Activated gamma-delta T cell treated with Interleukin-2 at 50 U/mL for 16 hours (primary cell): ENCODE data around the gene FABP7.
"Not testable (repeated sequence)": the region's sequence is repeated elsewhere in the genome, so short reads cannot be mapped to it uniquely, and the experiment has no call there.

Experiments used
- DNase-seq: peaks from one replicate; pipeline ENCODE4 v3.0.0-alpha.2; 2020

The FABP7 gene

GRCh38 chr6:122779667-122780066, at the start of gene FABP7:
FABP7 (plus strand) TSS chr6:122779716; CDS start chr6:122779795, 79 bp downstream.
- no peak for DNase-seq

- DNase-seq: no peak
These were observed 49.2 kb upstream of the FABP7 start for GRCh38 chr6:122730334-122730733.

- no peak for DNase-seq
These were observed 48.6 kb upstream of the FABP7 start for GRCh38 chr6:122730775-122731386.

- DNase-seq: no peak
These were observed 46.3 kb upstream of the FABP7 start for GRCh38 chr6:122733259-122733658.

GRCh38 chr6:122734529-122735395, 44.8 kb upstream of the FABP7 start:
- no peak for DNase-seq

- no peak for DNase-seq
These were observed 43.9 kb upstream of the FABP7 start for GRCh38 chr6:122735582-122735981.

GRCh38 chr6:122736163-122736562, 43.4 kb upstream of the FABP7 start:
- DNase-seq: no peak

- no peak for DNase-seq
These were observed 42.9 kb upstream of the FABP7 start for GRCh38 chr6:122736616-122737015.

GRCh38 chr6:122740091-122740490, 39.4 kb upstream of the FABP7 start:
- DNase-seq: no peak

GRCh38 chr6:122740936-122741335, 38.6 kb upstream of the FABP7 start:
- no peak for DNase-seq

GRCh38 chr6:122744247-122744646, 35.3 kb upstream of the FABP7 start:
- DNase-seq: not testable (repeated sequence)

GRCh38 chr6:122744856-122745255, 34.7 kb upstream of the FABP7 start:
- not testable (repeated sequence) for DNase-seq

GRCh38 chr6:122746688-122747087, 32.8 kb upstream of the FABP7 start:
- DNase-seq: no peak

- no peak for DNase-seq
These were observed 31.9 kb upstream of the FABP7 start for GRCh38 chr6:122747573-122747972.

GRCh38 chr6:122748945-122749344, 30.6 kb upstream of the FABP7 start:
- not testable (repeated sequence) for DNase-seq

- DNase-seq: no peak
These were observed 30.0 kb upstream of the FABP7 start for GRCh38 chr6:122749451-122750050.

GRCh38 chr6:122751326-122751725, 28.2 kb upstream of the FABP7 start:
- no peak for DNase-seq

GRCh38 chr6:122752459-122752858, 27.1 kb upstream of the FABP7 start:
- DNase-seq: no peak

GRCh38 chr6:122753000-122753687, 26.4 kb upstream of the FABP7 start:
- no peak for DNase-seq

- no peak for DNase-seq
These were observed 25.8 kb upstream of the FABP7 start for GRCh38 chr6:122753688-122754056.

- no peak for DNase-seq
These were observed 25.3 kb upstream of the FABP7 start for GRCh38 chr6:122754191-122754731.

GRCh38 chr6:122755901-122756300, 23.6 kb upstream of the FABP7 start:
- no peak for DNase-seq

GRCh38 chr6:122758927-122759334, 20.6 kb upstream of the FABP7 start:
- no peak for DNase-seq
